SKM-1 treated with dmso at 0.1 percent for 144 hours (cell line): ENCODE measurements around the gene TAF11L12.
"Not testable (repeated sequence)": the region's sequence is repeated elsewhere in the genome, so short reads cannot be mapped to it uniquely, and the experiment has no call there.

Experiments used
- DNase-seq: peaks from one replicate; lab custom pipeline; 2025; ENCODE audit not compliant: unreplicated experiment; lab: John Stamatoyannopoulos, UW

The TAF11L12 gene

DNA sequence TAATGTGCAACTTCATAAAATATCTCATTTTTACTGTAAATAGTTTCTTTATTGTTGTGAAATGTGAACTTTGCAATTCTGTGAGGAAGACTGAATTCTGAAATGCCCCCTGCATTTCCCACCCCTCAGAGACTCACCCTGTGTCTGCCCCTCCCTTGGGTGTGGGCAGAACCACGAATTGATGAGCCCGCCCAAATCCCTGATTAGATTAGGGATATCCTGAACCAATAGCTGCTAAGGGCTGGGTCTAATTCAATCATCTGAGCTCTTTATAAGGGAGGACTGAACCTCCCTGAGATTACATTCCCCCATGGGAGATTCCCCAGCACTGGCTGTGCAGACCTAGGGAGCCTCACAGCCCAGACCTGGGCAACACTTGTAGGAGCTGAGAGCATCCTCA, at the start of gene TAF11L12:
Gene TAF11L12 (plus strand): TSS at position 301 of the 400 bp plus-strand sequence.
- DNase-seq: not testable (repeated sequence)

- DNase-seq: not testable (repeated sequence)
Observed at GRCh38 chr5:17585658-17586057, 24.5 kb upstream of the TAF11L12 start, which contains the start of gene TAF11L7. TSS of gene TAF11L7 (minus strand) at chr5:17585758.

GRCh38 chr5:17590860-17591259, 19.3 kb upstream of the TAF11L12 start, which contains the start of gene TAF11L8:
TSS of gene TAF11L8 (minus strand) at chr5:17590960.
- not testable (repeated sequence) for DNase-seq

GRCh38 chr5:17594255-17594654, 15.9 kb upstream of the TAF11L12 start, which contains the start of gene TAF11L9:
TSS of gene TAF11L9 (minus strand) at chr5:17594394.
- DNase-seq: not testable (repeated sequence)

DNA sequence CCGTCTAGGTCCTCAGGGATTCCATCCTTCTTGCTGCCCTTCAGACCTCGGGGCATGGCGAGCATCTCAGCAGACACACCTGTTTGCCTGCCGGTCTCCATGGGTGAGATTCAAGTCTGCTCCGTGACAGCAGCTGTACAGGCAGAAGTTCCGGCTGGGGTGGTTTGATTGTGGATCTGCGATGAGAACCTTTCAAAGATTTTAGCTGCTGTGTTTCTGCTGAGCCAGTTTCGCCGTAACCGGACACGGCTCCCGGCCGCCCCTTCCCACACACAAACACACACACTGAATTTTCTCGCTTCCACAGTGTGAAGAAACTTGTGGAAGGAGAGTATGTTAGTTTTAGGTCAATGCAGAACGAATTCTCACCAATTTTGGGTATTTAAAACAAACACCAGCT, 12.5 kb upstream of the TAF11L12 start, which contains the start of gene TAF11L10:
Gene TAF11L10 (minus strand): TSS at position 101 of the 400 bp plus-strand sequence.
- not testable (repeated sequence) for DNase-seq

GRCh38 chr5:17603880-17604279, 6.3 kb upstream of the TAF11L12 start, which contains the start of gene TAF11L11:
TSS of gene TAF11L11 (plus strand) at chr5:17604183.
- not testable (repeated sequence) for DNase-seq

- DNase-seq: no peak
Observed at GRCh38 chr5:17604951-17605350, 5.2 kb upstream of the TAF11L12 start.

- DNase-seq: not testable (repeated sequence)
Observed at GRCh38 chr5:17607461-17607860, 2.7 kb upstream of the TAF11L12 start.

- no peak for DNase-seq
Observed at GRCh38 chr5:17614872-17615605, 4.8 kb downstream of the TAF11L12 start.

DNA sequence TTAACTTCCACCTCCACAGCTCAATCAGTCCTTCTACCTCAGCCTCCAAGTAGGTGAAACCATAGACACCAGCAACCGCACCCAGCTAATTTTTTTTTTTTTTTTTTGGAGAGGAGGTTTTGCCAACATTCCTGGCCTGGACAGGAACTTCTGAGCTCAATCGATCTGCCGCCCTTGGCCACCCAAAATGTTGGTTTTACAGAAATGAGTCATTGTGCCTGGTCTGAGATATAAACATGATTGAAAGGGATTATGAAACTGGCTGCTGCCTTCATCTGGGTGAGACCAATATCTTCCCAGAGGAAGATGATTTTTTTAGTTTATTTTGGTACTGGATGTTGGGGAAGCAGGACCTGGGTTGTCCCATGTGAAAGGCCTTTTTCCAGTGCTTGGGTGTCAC, 9.2 kb downstream of the TAF11L12 start:
- DNase-seq: no peak

DNA sequence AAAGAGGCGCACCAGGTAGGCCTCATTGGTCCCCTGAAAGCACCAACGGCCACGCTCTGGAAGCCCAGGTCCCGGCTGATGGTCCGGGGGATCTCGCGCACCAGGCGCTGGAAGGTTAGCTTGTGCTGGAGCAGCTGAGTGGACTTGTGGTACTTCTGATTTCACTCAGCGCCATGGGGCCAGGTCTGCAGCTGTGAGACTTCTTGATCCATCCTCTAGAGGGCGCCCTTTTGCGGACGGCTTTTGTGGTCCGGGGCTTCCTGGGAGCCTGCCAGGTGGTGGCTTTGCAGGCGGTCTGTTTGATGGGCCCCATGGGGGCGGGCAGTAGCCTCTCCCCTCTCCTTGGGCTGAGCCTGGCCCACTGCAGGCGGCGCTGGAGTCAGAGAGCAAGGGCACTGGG, 10.4 kb downstream of the TAF11L12 start:
- DNase-seq: no peak

DNA sequence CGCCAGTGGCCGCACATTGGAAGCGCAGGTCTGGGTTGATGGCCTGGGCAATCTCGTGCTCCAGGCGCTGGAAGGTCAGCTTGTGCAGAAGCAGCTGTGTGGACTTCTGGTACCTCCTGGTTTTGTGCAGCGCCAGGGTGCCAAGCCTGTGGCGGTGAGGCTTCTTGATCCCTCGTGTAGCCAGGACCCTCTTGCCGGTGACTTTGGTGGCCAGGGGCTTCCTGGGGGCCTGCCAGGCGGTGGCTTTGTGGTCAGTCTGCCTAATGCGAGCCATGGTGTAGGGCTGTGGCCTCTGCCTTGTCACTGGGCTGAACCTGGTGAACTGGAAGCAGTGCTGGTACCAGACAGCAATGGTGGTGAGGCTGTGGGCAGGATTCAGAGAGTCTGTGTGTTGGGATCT, 15.5 kb downstream of the TAF11L12 start:
- DNase-seq: no peak

DNA sequence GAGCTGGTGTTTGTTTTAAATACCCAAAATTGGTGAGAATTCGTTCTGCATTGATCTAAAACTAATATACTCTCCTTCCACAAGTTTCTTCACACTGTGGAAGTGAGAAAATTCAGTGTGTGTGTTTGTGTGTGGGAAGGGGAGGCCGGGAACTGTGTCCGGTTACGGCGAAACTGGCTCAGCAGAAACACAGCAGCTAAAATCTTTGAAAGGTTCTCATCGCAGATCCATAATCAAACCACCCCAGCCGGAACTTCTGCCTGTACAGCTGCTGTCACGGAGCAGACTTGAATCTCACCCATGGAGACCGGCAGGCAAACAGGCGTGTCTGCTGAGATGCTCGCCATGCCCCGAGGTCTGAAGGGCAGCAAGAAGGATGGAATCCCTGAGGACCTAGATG, 21.6 kb downstream of the TAF11L12 start, which contains the start of gene TAF11L13:
Gene TAF11L13 (plus strand): TSS at position 301 of the 400 bp plus-strand sequence.
- not testable (repeated sequence) for DNase-seq

GRCh38 chr5:17634160-17634559, 24.0 kb downstream of the TAF11L12 start, which contains the start of gene TAF11L14:
TSS of gene TAF11L14 (plus strand) at chr5:17634460.
- no peak for DNase-seq

DNA sequence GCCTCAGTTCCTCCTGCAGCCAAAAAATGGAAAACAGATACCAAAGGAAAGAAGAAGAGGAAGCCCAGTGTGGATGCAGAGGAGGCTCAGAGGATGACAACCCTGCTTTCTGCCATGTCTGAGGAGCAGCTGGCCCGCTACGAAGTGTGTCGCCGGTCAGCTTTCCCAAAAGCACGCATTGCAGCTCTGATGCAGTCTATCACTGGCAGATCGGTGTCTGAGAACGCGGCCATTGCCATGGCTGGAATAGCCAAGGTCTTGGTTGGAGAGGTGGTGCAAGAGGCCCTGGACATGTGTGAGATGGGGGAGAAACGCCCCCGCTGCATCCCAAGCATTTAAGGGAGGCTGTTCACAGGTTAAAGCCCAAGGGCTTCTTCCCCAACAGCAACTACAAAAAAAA, 39.0 kb downstream of the TAF11L12 start:
- DNase-seq: not testable (repeated sequence)

- DNase-seq: not testable (repeated sequence)
Observed at GRCh38 chr5:17655201-17655759, 45.1 kb downstream of the TAF11L12 start.

GRCh38 chr5:17655921-17656320, 45.7 kb downstream of the TAF11L12 start:
- DNase-seq: no peak
